HL-60 (cell line): ENCODE measurements around the gene TBATA.

Source experiments
- DNase-seq, 2 experiments: peaks; one replicate each; pipeline ENCODE4 v3.0.0-alpha.2; 2010 to 2020; ENCODE audit warnings: low read depth in 1 of 2, low spot score in 1 of 2
- H3K27ac ChIP-seq: fragments of 250-450 bp; sonication (Bioruptor Pico); replicated peaks from 2 replicates; pipeline ENCODE4 v1.5.1; 2020; ENCODE audit warnings: mild to moderate bottlenecking, moderate library complexity
- H3K27me3 ChIP-seq: fragments of 250-450 bp; sonication (Bioruptor Pico); 2 replicates; pipeline ENCODE4 v1.5.1; 2021; ENCODE audit warnings: mild to moderate bottlenecking, moderate library complexity; ENCODE audit not compliant: insufficient read depth, poor library complexity, severe bottlenecking
- H3K4me3 ChIP-seq: replicated peaks from 2 replicates; pipeline ENCODE4 v1.5.1; 2011; ENCODE audit warnings: mild to moderate bottlenecking, control low read depth, low read length; ENCODE audit not compliant: insufficient read depth
- GABPA ChIP-seq: IDR thresholded peaks from 2 replicates; pipeline ENCODE4 v1.6.1; 2012; ENCODE audit warnings: low read depth
- POLR2AphosphoS5 ChIP-seq: IDR thresholded peaks from 2 replicates; pipeline ENCODE4 v1.6.1; 2012; ENCODE audit warnings: low read depth
- SPI1 ChIP-seq: IDR thresholded peaks from 2 replicates; pipeline ENCODE4 v1.6.1; 2012; ENCODE audit warnings: low read depth, mild to moderate bottlenecking, borderline replicate concordance
- TF ChIP-seq, protein P1 (sequence below): IDR thresholded peaks from one replicate; pipeline ENCODE4 v1.5.1; 2011; ENCODE audit warnings: low read length, control low read depth, inconsistent platforms; ENCODE audit not compliant: insufficient read depth
- TF ChIP-seq, protein P2 (sequence below): IDR thresholded peaks from 2 replicates; pipeline ENCODE4 v1.6.1; 2012; ENCODE audit warnings: low read depth; ENCODE audit not compliant: insufficient replicate concordance

Gene TBATA

DNA sequence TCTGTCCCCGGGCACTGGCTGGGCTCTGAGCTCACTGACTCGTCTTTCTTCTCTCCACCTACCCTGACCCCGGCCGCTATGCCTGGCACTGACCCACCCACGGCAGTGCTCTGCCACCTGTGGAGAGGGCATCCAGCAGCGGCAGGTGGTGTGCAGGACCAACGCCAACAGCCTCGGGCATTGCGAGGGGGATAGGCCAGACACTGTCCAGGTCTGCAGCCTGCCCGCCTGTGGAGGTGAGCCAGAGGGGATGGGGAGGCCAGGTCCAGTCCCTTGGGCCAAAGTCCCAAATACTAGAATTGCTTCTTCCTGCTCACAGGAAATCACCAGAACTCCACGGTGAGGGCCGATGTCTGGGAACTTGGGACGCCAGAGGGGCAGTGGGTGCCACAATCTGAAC is 27.3 kb downstream of the TBATA start:
- DNase-seq, result no peak
- no peak overlapping the region for H3K4me3 ChIP-seq
- no peak overlapping the region for H3K27ac ChIP-seq
- TF ChIP-seq, protein P1, sequence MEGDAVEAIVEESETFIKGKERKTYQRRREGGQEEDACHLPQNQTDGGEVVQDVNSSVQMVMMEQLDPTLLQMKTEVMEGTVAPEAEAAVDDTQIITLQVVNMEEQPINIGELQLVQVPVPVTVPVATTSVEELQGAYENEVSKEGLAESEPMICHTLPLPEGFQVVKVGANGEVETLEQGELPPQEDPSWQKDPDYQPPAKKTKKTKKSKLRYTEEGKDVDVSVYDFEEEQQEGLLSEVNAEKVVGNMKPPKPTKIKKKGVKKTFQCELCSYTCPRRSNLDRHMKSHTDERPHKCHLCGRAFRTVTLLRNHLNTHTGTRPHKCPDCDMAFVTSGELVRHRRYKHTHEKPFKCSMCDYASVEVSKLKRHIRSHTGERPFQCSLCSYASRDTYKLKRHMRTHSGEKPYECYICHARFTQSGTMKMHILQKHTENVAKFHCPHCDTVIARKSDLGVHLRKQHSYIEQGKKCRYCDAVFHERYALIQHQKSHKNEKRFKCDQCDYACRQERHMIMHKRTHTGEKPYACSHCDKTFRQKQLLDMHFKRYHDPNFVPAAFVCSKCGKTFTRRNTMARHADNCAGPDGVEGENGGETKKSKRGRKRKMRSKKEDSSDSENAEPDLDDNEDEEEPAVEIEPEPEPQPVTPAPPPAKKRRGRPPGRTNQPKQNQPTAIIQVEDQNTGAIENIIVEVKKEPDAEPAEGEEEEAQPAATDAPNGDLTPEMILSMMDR, result no peak
- TF ChIP-seq POLR2AphosphoS5, result no peak
- TF ChIP-seq, protein P2, sequence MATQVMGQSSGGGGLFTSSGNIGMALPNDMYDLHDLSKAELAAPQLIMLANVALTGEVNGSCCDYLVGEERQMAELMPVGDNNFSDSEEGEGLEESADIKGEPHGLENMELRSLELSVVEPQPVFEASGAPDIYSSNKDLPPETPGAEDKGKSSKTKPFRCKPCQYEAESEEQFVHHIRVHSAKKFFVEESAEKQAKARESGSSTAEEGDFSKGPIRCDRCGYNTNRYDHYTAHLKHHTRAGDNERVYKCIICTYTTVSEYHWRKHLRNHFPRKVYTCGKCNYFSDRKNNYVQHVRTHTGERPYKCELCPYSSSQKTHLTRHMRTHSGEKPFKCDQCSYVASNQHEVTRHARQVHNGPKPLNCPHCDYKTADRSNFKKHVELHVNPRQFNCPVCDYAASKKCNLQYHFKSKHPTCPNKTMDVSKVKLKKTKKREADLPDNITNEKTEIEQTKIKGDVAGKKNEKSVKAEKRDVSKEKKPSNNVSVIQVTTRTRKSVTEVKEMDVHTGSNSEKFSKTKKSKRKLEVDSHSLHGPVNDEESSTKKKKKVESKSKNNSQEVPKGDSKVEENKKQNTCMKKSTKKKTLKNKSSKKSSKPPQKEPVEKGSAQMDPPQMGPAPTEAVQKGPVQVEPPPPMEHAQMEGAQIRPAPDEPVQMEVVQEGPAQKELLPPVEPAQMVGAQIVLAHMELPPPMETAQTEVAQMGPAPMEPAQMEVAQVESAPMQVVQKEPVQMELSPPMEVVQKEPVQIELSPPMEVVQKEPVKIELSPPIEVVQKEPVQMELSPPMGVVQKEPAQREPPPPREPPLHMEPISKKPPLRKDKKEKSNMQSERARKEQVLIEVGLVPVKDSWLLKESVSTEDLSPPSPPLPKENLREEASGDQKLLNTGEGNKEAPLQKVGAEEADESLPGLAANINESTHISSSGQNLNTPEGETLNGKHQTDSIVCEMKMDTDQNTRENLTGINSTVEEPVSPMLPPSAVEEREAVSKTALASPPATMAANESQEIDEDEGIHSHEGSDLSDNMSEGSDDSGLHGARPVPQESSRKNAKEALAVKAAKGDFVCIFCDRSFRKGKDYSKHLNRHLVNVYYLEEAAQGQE, result no peak
- TF ChIP-seq GABPA, result no peak
- no peak for TF ChIP-seq SPI1
- no peaks in the 10 kb centered on the region for H3K27me3 ChIP-seq

DNA sequence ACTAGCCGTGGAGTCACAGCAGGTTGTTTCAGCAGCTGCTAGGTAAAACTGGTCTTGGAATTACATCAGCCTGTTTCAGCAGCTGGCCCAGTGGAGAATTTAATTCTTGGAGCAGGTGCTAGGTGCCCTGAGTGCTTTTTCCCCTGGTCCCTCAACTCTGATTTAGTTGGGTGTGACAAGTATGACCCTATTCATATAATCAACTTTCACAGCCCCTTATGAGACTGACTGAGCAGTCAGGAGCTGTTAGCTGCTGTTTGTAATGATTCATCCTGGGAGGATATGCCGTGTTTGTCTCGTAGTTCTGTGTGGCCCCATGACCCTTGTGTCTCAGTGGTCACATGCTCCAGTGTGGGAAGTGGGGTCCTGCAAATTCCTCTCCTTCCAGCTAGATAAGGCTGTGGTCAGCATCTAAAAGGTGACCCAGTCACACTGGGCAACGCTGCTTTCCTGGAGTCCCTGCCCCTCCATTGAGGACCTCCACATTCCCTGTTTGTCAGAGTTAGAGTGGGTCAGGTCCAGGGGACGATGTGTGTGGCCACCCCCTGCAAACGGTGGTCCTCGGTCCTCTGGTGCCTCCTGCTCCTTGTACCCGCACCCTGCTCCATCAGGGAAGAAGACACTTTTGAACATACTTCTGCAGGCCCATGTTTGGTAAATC is 28.3 kb downstream of the TBATA start:
- TF ChIP-seq POLR2AphosphoS5 (no peak), SPI1 (no peak), GABPA (no peak)
- TF ChIP-seq, protein P1, result no peak
- TF ChIP-seq, protein P2, result no peak
- no peak for DNase-seq
- Histone ChIP-seq H3K4me3 (no peak overlapping the region), H3K27me3 (no peaks in the 10 kb centered on the region), H3K27ac (no peak overlapping the region)

- Histone ChIP-seq H3K4me3 (no peak overlapping the region), H3K27me3 (no peaks in the 10 kb centered on the region), H3K27ac (no peak overlapping the region)
- no peak for DNase-seq
- TF ChIP-seq POLR2AphosphoS5 (no peak), GABPA (no peak), SPI1 (no peak)
- TF ChIP-seq, protein P2, result no peak
- TF ChIP-seq, protein P1, result no peak
These were observed 31.1 kb downstream of the TBATA start for GRCh38 chr10:70753841-70754621.
